Ectodermal cell (in vitro differentiated cells): ENCODE results near the gene NOL9.

Experiments
- H3K27ac ChIP-seq: 2 replicates; pipeline ENCODE4 v1.7.0; 2013; ENCODE audit warnings: mild to moderate bottlenecking, low read depth, low read length; ENCODE audit not compliant: insufficient read depth, poor library complexity, severe bottlenecking
- H3K27me3 ChIP-seq: 2 replicates; pipeline ENCODE4 v1.7.0; 2013; ENCODE audit warnings: mild to moderate bottlenecking, low read length; ENCODE audit not compliant: insufficient read depth, control insufficient read depth, poor library complexity, severe bottlenecking
- H3K36me3 ChIP-seq: one replicate; pipeline ENCODE4 v1.7.0; 2013; ENCODE audit warnings: low read length; ENCODE audit not compliant: control insufficient read depth, insufficient read depth
- H3K4me1 ChIP-seq: one replicate; pipeline ENCODE4 v1.7.0; 2013; ENCODE audit warnings: low read length; ENCODE audit not compliant: control insufficient read depth, insufficient read depth
- H3K4me3 ChIP-seq: 2 replicates; pipeline ENCODE4 v1.7.0; 2013; ENCODE audit warnings: low read depth, low read length, control low read depth; ENCODE audit not compliant: insufficient read depth
- H3K9me3 ChIP-seq: 2 replicates; pipeline ENCODE4 v1.7.0; 2013; ENCODE audit warnings: mild to moderate bottlenecking, low read length, moderate library complexity; ENCODE audit not compliant: control insufficient read depth
- WGBS, 2 experiments: methylation state at CpG; one replicate each; pipeline ENCODE4 v1.1.7; 2013; ENCODE audit warnings: missing lambda C conversion rate in 2 of 2; 5-methylcytosine and 5-hydroxymethylcytosine counted together

Gene NOL9

GRCh38 chr1:6597777-6598131 lies 43.4 kb upstream of the NOL9 start:
- Histone ChIP-seq H3K27me3 (peaks cover 20% of the 10 kb centered on the region), H3K36me3 (peaks cover 2% of the 10 kb centered on the region), H3K27ac (no peak overlapping the region), H3K4me3 (no peak overlapping the region), H3K9me3 (no peaks in the 10 kb centered on the region), H3K4me1 (peaks cover 9% of the 10 kb centered on the region)
- WGBS, 2 experiments = 93 to 94% methylated on average over 6 of the region's 6 CpGs

DNA sequence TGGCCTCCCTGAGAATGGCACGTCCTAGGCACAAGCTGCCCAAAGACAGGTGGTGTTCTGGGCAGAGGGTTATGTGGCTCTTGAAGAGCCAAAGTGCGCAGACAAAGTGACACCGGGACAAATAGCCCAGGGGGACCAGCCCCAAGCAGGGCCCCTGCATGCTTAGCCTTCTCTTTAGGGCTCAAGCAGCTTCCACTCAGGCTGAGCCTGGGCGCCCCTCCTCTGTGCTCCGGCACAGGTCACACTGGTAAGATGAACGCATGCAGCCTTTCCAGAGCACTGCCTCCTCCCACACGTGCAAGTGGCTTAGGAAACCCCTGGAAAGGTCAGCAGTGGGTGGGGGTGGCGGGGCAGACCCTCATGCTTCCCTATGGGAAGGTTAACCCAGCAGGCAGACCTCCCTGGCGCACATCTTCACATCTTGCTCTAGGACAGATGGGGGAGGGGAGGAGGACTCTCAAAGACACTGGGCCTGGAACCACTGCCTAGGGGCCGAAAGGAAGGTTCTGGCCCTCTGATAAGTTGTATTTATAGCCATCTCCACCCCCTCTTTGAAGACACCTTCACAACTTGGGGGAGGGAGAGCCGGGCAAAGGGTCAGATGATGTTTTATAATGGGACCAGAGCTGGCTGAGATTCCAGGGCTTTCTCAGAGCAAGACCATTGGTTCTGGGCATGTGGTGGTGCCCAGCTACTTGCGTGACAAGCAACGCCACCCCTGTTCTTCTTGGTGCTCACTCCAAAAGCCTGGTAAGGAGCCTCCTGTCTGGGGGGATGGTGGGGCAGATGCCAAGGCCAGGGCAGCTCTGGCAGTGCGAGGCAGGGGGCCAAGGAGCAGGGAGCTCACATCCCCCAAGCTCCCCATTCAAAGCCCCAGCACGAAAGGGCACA lies 42.8 kb upstream of the NOL9 start:
- 87 to 89% methylated on average over 14 to 15 of the region's 15 CpGs for WGBS, 2 experiments
- peaks cover 2% of the 10 kb centered on the region for H3K36me3 ChIP-seq
- H3K27me3 ChIP-seq = peaks cover 17% of the 10 kb centered on the region
- H3K4me1 ChIP-seq = peaks cover 9% of the 10 kb centered on the region
- no peaks in the 10 kb centered on the region for H3K9me3 ChIP-seq
- H3K4me3 ChIP-seq = no peak overlapping the region
- no peak overlapping the region for H3K27ac ChIP-seq

- WGBS, 2 experiments = 92 to 96% methylated on average over 7 of the region's 7 CpGs
- Histone ChIP-seq H3K27me3 (peaks cover 10% of the 10 kb centered on the region), H3K36me3 (peaks cover 2% of the 10 kb centered on the region), H3K27ac (no peak overlapping the region), H3K4me1 (peaks cover 9% of the 10 kb centered on the region), H3K4me3 (no peak overlapping the region), H3K9me3 (no peaks in the 10 kb centered on the region)
Observed at GRCh38 chr1:6596351-6596750, 42.0 kb upstream of the NOL9 start.

- H3K9me3 ChIP-seq = no peaks in the 10 kb centered on the region
- H3K4me1 ChIP-seq = peaks cover 1% of the 10 kb centered on the region
- WGBS, 2 experiments = 96% methylated on average over 11 of the region's 11 CpGs
- no peak overlapping the region for H3K4me3 ChIP-seq
- H3K36me3 ChIP-seq = peaks cover 5% of the 10 kb centered on the region
- H3K27me3 ChIP-seq = no peaks in the 10 kb centered on the region
- no peak overlapping the region for H3K27ac ChIP-seq
Observed at GRCh38 chr1:6594977-6595740, 40.8 kb upstream of the NOL9 start.

- Histone ChIP-seq H3K4me1 (no peaks in the 10 kb centered on the region), H3K36me3 (peaks cover 10% of the 10 kb centered on the region), H3K4me3 (no peak overlapping the region), H3K27me3 (no peaks in the 10 kb centered on the region), H3K27ac (no peak overlapping the region), H3K9me3 (no peaks in the 10 kb centered on the region)
- 95 to 96% methylated on average over 15 of the region's 15 CpGs for WGBS, 2 experiments
Observed at GRCh38 chr1:6593810-6594209, 39.5 kb upstream of the NOL9 start.

GRCh38 chr1:6592865-6593593 lies 38.7 kb upstream of the NOL9 start:
- no peak overlapping the region for H3K27ac ChIP-seq
- WGBS, 2 experiments = 95 to 96% methylated on average over 38 of the region's 38 CpGs
- no peaks in the 10 kb centered on the region for H3K4me1 ChIP-seq
- H3K4me3 ChIP-seq = no peak overlapping the region
- no peaks in the 10 kb centered on the region for H3K27me3 ChIP-seq
- H3K36me3 ChIP-seq = peaks cover 11% of the 10 kb centered on the region
- no peaks in the 10 kb centered on the region for H3K9me3 ChIP-seq

DNA sequence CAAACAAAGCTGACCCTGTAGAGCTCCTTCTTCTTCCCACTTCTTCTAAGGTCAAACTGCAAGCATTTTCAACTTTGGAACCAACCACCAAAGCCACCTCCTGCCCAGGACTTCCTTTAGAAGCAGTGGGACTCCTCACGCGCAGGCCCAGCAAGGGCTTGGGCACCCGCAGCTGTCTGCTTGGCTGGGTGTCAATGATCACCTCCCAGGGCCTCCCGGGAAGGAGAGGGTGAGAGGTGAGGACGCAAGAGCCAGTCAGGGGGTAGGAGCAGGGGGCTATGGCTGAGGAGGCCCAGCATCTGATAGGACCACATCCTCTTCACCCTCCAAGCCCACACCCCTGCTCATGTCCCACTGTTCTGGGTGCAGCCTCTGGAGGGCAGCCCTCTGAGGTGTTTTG lies 38.1 kb upstream of the NOL9 start:
- H3K4me1 ChIP-seq = no peaks in the 10 kb centered on the region
- no peaks in the 10 kb centered on the region for H3K27me3 ChIP-seq
- WGBS, 2 experiments = 71 to 84% methylated on average over 4 to 5 of the region's 5 CpGs
- H3K27ac ChIP-seq = no peak overlapping the region
- H3K9me3 ChIP-seq = no peaks in the 10 kb centered on the region
- peaks cover 17% of the 10 kb centered on the region for H3K36me3 ChIP-seq
- H3K4me3 ChIP-seq = no peak overlapping the region

GRCh38 chr1:6591644-6592043 lies 37.3 kb upstream of the NOL9 start:
- Histone ChIP-seq H3K4me3 (no peak overlapping the region), H3K4me1 (no peaks in the 10 kb centered on the region), H3K36me3 (peaks cover 20% of the 10 kb centered on the region), H3K27me3 (no peaks in the 10 kb centered on the region), H3K27ac (no peak overlapping the region), H3K9me3 (no peaks in the 10 kb centered on the region)
- WGBS, 2 experiments = 88 to 89% methylated on average over 6 of the region's 6 CpGs

GRCh38 chr1:6591222-6591621 lies 36.9 kb upstream of the NOL9 start:
- WGBS, 2 experiments = 94% methylated on average over 13 of the region's 13 CpGs
- H3K36me3 ChIP-seq = peaks cover 20% of the 10 kb centered on the region
- no peaks in the 10 kb centered on the region for H3K4me1 ChIP-seq
- H3K27me3 ChIP-seq = no peaks in the 10 kb centered on the region
- H3K27ac ChIP-seq = no peak overlapping the region
- H3K9me3 ChIP-seq = no peaks in the 10 kb centered on the region
- H3K4me3 ChIP-seq = no peak overlapping the region

GRCh38 chr1:6590046-6590445 lies 35.7 kb upstream of the NOL9 start:
- peaks cover 20% of the 10 kb centered on the region for H3K36me3 ChIP-seq
- H3K27me3 ChIP-seq = no peaks in the 10 kb centered on the region
- H3K4me3 ChIP-seq = no peak overlapping the region
- WGBS, 2 experiments = 94 to 95% methylated on average over 7 of the region's 7 CpGs
- H3K4me1 ChIP-seq = no peaks in the 10 kb centered on the region
- H3K9me3 ChIP-seq = no peaks in the 10 kb centered on the region
- no peak overlapping the region for H3K27ac ChIP-seq
